Right lobe of liver (tissue), 4 donors: ENCODE data around the gene OSM.

Source experiments
- POLR2A ChIP-seq: fragments of 450-650 bp; IDR thresholded peaks from one replicate; pipeline ENCODE4 v1.6.1; 2017; ENCODE audit warnings: antibody characterized with exemption, mild to moderate bottlenecking
- TF ChIP-seq, protein P1 (sequence below), 4 donors: fragments of 200-600 bp in 3 of 4; fragments of 450-650 bp in 1 of 4; IDR thresholded peaks; one replicate each; pipeline versions ENCODE4 v1.5.1 to v1.8.0; 2016 to 2022; ENCODE audit warnings: antibody characterized with exemption in 4 of 4, mild to moderate bottlenecking in 2 of 4
- donor health status: DM: no; HTN: no; CAD: no.
- donor health status: DM: no; HTN: no; CAD: no.
- donor health status: DM: no; HTN: yes; CAD: no.

DNA sequence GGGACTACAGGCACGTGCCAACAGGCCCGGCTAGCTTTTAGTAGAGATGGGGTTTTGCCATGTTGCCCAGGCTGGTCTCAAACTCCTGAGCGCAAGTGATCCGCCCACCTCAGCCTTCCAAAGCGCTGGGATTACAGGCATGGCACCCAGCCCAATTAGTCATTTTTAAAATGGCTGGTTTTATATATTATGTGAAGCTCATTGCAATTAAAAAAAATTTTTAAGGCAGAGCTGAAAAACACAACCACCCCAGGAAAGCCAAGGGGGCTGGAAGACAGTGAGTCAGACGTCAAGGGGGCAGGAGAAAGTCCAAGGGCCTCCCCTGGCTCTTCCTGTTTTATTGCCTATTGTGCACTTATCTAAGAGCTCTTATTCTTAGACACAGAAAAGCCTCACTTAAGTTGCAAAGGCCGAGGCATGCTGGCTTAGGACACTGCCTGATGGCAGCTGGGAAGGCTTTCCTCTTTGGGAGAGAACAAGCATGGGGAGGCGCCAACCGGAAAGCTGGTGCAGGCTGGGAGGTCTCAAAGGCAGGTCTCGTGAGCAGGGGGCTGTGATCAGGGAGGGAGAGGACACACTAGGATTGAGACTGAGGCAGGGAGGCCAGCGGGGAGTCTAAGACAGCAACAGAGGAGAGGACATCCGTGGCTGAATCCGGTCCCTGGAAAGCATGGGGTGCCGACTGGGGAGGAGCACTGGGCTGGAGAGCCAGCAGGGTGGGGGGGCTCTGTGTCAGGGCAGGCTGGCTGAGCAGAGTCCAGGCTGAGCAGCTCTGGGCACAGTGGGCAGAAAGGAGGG lies 11.1 kb upstream of the OSM start:
- TF ChIP-seq, protein P1, sequence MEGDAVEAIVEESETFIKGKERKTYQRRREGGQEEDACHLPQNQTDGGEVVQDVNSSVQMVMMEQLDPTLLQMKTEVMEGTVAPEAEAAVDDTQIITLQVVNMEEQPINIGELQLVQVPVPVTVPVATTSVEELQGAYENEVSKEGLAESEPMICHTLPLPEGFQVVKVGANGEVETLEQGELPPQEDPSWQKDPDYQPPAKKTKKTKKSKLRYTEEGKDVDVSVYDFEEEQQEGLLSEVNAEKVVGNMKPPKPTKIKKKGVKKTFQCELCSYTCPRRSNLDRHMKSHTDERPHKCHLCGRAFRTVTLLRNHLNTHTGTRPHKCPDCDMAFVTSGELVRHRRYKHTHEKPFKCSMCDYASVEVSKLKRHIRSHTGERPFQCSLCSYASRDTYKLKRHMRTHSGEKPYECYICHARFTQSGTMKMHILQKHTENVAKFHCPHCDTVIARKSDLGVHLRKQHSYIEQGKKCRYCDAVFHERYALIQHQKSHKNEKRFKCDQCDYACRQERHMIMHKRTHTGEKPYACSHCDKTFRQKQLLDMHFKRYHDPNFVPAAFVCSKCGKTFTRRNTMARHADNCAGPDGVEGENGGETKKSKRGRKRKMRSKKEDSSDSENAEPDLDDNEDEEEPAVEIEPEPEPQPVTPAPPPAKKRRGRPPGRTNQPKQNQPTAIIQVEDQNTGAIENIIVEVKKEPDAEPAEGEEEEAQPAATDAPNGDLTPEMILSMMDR (IDR thresholded peaks at IDR 0.05) = no peak
- TF ChIP-seq POLR2A = no peak
